HG03135 (cell line): ENCODE results near the gene SYNE4.
"Not testable (repeated sequence)": the region's sequence is repeated elsewhere in the genome, so short reads cannot be mapped to it uniquely, and the experiment has no call there.

Experiments used
- ATAC-seq: cut with Tn5 transposase; IDR thresholded peaks from one replicate; pipeline ENCODE4 v1.9.1; 2021; ENCODE audit warnings: mild to moderate bottlenecking, moderate library complexity; ENCODE audit not compliant: unreplicated experiment

SYNE4 gene

DNA sequence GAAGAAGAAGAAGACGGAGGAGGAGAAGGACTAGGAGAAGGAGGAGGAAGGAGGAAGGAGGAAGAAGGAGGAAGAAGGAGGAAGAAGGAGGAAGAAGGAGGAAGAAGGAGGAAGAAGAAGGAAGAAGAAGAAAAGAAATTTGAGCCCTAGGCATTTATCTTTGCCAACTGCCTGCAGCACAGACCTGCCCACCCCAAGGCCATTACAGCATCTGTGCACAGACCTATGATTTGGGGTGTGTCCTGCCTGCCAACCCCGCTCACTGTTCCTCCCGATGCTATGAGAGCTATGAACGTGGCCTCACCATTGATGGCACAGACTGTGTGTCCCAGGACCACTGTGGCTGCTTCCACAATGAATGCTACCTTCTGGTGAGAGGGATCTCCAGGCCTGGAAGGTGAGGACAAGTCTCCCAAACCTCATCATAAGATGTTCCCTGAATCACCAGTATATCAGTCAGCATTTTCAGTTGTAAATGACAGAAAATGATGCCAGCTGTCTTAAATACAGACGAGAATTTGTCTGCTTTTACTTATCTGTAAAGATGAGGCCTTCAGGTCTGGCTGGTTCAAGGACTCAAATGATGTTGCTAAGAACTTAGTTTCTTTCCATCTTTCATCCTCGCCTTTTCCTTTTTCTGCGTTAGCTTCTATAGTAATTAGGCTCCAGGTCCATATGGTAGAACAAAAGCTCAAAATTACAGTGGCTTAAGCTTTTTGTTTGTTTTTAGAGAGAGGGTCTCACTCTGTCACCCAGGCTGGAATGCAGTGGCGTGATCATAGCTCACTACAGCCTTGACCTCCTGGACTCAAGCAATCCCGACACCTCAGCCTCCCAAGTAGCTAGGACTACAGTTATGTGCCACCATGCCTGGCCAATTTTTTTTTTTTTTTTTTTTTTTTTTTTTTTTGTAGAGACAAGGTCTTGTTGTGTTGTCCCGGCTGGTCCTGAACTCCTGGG lies 17.6 kb downstream of the SYNE4 start:
- ATAC-seq = no peak

DNA sequence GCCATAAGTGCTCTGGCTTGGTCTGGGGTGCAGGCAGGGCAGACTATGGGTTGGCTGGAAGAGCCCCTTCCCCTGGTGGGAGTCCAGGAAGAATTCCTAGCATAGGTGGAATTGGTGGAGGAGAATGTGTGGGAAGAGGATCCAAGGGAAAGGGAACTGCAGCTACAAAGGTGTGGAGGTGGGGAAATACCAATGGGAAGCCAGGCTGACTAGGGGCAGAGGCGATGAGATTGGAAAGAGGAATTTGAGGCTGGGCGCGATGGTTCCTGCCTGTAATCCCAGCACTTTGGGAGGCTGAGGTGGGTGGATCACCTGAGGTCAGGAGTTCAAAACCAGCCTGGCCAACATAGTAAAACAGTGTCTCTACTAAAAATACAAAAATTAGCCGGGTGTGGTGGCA lies 18.5 kb downstream of the SYNE4 start:
- no peak for ATAC-seq

DNA sequence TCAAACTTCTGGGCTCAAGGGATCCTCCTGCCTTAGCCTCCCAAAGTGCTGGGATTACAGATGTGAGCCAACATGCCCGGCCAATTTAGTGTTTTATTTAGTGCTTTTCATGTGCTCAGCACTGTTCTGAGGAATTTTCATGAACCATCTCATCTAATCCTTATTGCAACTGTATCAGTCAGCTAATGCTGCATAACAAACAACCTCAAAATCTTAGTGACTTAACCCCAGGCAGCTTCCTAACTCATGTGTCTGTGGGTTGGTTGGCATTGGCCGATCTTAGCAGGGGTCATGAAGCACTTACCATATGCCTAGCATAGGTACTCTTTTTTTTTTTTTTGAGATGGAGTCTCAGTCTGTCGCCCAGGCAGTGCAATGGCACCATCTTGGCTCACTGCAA lies 19.8 kb downstream of the SYNE4 start:
- no peak for ATAC-seq

DNA sequence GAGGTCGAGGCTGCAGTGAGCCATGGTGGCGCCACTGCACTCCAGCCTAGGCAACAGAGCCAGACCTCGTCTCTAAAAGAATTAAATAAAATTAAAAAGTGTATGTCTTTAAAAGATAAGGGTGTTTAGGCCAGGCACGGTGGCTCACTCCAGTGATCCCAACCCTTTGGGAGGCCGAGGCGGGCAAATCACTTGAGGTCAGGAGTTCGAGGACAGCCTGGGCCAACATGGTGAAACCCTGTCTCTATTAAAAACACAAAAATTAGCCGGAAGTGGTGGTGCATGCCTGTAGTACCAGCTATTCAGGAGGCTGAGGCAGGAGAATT lies 21.1 kb downstream of the SYNE4 start:
- ATAC-seq = no peak

DNA sequence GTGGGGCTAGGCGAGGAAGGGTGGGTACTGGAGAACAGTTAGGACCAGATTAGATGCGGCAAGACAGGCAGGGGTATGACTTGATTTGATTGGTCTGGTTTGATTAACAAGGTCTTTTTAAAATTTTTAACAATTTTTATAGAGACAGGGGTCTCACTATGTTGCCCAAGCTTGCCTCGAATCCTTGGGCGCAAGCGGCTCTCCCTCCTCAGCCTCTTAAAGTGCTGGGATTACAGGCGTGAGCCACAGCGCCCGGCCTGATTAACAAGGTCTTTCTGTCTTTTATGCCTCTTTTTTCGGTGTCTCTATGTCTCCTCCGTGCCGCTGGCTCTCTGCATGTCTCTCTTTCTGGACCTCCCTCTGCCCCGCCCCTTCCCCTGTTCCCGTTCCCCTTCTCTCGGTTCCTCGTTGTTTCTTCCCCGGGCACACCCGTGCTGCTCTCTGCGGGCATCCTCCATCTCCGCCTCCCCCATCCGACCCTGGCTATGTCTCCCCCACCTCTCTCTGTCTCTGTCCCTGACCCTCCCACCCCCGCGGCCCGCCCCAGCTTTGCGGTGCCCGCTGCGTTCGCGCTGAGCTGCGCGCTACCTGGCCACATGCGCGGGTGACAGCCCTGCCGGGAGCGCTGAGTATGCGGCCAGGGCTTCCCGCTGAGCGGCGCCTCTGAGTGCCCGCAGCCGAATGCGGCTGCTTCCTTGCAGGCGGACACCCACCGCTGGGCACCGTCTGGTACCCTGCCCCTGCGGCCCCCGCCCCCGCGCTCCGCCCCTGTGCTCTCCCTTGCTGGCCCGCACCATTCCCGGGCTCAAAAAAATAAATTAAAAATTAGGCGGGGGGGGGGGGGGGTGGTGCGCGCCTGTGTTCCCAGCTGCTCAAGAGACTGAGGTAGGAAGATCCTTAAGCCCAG lies 21.7 kb downstream of the SYNE4 start:
- no peak for ATAC-seq

DNA sequence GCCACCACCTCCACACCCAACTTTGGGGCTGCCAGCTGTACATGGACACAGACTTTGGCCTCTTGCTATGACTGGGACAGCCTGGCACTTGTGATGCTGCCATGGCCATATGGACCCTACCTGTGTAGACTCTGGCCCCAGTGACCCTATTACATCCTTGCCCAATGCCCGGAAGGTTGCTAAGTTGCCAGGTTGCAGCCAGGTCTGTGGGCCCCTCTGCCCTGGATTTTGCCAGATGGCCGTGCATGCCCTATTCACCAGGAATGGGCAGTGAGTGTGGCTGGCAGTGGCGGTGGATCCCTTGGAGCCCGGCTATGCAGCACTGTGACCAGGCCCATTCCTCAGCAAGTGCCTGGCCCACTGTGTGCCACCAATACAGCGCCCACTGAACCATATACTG lies 22.5 kb downstream of the SYNE4 start:
- no peak for ATAC-seq

DNA sequence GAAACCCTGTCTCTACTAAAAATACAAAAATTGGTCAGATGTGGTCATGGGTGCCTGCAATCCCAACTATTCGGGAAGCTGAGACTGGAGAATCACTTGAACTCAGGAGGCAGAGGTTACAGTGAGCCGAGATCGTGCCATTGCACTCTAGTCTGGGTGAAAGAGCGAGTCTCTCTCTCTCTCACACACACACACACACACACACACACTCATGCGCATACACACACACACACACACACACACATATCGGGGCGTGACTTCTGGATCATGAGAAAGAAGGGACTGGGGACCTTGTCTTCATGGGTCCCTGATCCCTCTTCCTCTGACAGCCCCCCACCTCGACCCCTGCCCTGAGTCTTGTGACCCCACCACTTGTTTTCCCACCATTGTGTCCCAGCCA lies 25.4 kb downstream of the SYNE4 start:
- ATAC-seq = no peak

DNA sequence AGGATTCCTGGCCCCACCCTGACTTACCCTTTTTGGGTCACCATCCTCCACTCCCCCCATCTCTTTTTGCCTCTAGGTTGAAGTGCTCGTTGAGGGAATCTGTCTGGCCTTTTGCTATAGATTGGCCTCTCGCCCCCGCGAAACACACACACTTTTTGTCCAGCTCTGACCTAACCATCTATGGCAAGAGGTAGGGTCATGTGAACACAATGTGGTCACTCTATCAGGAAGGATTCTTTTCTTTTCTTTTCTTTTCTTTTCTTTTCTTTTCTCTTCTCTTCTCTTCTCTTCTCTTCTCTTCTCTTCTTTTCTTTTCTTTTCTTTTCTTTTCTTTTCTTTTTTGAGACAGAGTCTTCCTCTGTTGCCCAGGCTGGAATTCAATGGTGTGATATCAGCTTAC lies 27.6 kb downstream of the SYNE4 start:
- ATAC-seq = not testable (repeated sequence)

DNA sequence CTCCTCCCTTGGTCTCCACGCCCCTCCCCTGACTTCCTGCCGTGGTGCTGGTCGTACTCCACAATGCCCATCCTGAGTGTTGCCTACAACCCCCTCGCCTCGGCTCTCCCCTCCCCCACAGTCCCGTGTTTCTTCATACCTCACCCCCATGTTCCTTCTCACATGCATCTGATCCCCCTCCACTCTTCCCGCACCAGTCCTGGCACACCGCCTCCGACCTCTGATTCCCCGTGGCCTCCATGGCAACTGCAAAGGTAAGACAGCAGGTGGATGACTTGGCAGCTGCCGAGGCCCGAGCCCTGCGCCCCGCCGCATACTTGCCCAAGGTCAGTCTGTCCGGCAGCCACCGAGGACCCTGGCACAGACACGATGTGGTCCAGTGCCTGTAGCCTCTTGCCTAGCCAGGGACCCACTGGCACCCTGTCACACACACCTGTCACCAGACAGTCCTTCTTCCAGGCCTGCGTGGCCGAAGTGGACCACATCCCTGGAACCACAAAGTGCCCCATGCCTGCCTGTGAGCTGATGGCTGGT lies 29.7 kb downstream of the SYNE4 start:
- no peak for ATAC-seq

DNA sequence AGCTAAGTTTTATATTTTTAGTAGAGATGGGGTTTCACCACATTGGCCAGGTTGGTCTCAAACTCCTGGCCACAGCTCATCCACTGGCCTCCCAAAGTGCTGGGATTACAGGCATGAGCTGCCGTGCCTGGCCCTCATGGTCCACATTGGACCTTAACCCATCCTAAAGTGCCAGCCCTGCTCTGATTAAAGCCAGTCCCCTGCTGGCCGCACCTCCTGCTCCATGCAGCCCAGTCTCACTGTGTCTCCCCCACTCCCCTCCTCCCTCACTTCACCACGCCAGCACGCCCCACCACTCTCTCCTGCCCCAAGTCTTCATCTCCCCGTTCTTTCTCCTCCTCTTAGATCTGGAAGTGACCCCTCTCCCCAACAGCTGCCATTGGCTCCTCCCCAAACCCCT lies 30.3 kb downstream of the SYNE4 start:
- ATAC-seq = no peak

DNA sequence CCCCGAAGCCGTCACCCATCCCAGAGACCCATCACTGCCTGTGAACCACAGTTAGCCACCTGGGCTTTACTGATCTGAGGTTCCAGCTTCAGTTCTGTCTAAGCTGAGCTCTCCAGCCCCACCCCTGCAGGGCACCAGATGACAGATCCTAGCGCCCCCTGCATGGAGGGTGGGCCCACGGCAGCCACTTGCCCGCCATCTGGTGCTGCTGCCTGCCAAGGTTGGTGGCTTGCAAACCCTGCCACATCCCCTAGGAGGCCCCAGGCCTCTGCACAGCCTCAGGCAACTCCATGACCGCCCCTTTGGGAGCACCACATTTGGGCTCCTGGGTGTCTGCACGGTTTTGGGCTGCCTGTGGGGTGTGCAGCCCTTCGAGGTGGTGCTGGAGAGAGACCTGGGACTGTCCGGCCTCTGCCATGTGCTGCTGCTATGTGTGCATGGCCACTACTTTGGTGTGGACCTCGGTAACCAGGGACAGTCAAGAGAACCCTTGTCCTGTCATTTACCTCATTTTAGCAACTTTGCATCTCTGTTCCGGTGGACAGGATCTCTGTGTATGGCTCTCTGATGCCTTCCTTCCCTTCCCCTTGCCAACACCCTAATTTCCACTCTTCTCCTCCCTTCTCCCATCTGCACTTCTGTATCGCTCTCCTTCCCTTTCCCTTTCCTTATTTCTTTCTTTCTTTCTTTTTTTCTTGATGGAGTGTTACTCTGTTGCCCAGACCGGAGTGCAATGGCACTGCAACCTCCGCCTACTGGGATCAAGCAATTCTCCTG lies 31.0 kb downstream of the SYNE4 start:
- ATAC-seq = no peak

DNA sequence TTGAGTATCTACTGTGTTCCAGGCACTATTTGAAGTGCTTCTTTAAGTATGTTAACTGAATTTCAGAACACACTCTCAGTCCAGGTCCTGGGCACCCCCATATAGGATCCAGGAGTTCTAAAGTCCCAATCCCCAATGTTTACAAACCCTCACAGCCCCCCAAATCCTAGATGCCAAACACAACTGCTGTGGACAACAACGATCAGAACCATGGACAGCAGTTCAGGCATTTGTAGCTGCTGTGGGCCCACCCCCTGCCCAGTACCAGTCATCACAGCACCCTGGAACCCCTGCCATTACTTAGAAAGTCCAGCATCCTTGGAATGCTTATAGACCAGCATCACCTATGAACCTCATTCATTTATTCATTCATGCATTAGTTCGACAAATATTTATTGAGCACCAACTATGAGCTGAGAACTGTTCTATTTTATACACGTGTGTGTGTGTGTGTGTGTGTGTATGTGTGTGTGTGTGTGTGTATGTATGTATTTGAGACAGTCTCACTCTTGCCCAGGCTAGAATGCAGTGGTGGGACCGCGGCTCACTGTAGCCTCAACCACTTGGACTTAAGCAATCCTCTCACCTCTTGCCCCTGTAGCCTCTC lies 32.9 kb downstream of the SYNE4 start:
- ATAC-seq = no peak

DNA sequence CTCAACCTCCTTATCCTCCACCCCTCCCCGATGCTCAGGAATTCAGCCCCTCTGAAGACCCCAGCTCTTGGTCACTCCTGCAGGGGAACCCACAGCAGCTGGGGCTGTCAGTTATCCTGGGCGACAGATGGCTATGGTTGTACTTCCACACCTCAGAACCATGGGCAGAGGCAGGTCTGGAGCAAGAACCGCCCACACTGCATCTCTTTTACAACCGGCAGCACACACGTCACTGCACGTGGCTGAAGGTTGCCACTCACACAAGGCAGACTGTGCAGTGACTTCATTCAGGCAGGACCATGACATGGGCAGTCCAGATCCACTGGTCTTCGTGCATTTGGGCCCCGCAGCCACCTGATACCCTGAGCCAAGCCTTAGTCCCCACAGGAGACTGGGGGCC lies 35.1 kb downstream of the SYNE4 start:
- no peak for ATAC-seq

DNA sequence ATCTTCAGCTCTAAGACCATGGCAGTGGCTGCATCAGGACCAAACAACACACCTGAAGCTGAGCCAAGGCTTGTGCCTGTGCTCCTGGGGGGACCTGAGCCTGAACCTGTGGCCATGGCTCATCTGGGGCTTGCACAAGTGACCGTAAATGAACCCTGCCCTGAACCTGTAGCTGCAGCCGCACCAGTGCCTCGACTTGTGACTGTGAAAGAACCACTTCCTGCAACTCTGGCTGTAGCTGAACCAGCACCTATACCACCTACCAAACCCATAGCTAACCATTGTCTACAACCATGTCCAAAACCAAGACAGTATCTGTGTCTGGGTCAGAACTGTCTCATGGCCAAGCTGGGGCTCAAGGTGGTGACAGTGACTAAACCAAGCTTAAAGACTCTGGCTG lies 41.8 kb downstream of the SYNE4 start:
- ATAC-seq = no peak

DNA sequence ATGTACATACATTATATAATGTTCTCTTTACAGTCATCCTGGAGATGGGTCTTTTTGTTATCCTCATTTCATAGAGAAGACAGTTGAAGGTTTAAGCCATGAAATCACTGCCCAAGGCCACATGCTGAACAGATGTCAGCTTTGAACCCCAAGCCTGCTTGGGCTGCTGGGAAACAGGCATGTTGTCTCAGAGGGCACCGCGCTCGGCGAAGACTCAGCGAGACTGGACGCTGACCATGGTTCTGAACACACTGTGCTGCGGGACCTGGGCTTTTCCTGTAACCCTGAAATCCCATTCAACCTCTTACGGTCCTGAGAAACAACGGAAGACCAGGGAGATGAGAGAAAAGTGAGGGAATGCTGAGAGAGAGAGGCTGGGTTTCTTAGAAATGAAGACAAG lies 45.1 kb downstream of the SYNE4 start:
- no peak for ATAC-seq

DNA sequence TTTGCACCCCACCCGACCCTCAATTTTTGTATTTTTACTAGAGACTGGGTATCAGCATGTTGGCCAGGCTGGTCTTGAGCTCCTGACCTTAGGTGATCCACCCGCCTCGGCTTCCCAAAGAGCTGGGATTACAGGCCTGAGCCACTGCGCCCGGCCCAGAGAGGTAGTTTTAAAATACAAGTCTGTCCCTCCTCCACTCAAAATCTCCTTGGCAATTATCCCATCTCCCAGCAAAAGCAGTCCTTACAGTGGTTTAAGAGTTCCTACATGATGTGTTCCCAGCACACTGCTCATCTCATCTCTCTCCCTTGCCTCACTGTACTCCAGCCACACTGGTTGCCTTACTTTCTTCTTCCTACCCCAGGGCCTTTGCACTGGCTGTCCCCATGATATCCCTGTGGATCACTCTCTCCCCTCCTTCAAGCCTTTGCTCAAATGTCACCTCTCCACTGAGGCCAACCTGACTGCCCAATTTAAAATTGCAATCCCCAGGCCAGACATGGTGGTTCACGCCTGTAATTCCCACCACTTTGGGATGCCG lies 48.1 kb downstream of the SYNE4 start:
- ATAC-seq = no peak

DNA sequence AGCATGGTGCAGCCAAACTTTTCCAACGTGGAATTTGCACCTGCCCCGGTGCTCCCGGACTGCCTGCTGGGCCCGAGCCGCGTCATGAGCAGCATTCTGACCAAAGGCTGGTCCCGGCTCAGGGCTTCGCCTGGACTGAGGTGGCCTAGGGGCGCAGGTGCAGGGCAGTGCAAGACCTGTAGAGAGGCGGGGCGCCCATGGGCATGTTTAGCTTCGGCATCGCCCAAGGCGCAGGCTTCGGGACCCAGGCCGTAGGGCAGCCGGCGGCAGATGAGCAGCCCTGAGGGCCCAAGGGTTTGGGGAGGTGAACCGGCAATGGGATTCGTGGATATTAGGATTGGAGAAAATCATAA lies 48.7 kb downstream of the SYNE4 start:
- no peak for ATAC-seq

DNA sequence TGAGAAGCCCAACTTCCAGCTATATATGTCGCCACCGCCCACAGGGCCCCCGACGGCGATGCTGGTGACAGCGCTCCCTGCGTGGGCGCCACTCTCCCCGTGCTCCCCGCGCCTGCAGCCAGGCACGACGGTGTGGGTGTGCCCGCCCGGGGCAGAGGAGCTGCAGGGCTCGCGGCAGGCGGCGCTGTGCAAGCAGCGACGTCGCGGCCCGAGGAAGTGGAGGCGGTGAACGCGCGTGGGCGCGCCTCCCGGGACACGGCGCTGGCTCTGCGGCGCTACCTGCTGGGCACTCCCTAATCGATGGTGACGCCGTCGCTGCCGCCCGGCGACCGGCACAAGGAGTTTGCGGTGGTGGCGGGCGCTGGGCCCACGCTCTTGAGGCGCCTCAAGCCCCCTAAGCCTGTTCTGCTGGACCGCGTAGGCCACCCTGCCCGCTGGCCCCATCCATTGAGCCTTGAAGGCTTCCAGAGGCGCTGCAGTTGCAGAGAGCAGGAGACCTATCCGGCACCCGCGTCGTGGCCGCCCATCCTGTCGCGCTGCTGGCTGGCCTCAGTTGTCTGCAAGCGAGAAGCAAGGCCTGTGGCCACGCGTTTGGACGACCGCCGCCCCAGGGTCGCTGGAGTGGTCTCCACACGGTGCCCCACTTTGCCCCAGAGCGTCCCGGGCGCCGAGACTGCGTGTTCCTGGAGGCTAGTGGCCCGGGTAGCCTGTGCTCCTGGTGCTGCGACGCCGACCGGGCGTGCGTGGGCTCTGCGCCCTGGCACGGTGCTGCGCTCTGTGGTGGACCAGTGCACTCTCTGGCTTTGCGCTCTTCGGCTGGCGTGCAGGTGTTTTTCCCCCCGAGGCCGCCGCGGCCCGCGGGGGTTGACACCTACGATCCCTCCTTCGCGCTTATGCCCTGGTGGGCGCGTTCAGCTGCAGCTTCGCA lies 49.3 kb downstream of the SYNE4 start:
- no peak for ATAC-seq

DNA sequence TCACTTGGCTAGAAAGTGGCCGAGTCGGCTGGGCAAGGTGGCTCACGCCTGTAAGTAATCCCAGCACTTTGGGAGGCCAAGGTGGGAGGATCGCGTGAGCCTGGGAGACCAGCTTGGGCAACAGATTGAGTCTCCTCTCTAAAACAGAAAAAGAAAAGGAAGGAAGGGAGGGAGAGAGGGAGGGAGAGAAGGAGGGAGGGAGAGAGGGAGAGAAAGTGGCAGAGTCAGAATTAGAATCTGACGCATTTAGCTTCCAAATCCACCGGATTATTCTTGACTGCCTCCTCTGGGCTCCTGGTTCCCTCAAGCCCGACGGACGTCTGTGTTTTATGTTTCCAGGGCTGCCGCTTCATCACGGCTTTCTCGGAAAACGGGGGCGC lies 50.0 kb downstream of the SYNE4 start:
- no peak for ATAC-seq
